PC-3 (cell line): ENCODE data around the gene HDGFL3.
"Not testable (repeated sequence)": the region's sequence is repeated elsewhere in the genome, so short reads cannot be mapped to it uniquely, and the experiment has no call there.

ENCODE experiments used
- EZH2 ChIP-seq: fragments of 300-600 bp; sonication (generic); IDR thresholded peaks from one replicate; pipeline ENCODE4 v1.6.1; 2017; ENCODE audit warnings: antibody characterized with exemption, mild to moderate bottlenecking, low read length; ENCODE audit not compliant: unreplicated experiment
- TF ChIP-seq, protein P1 (sequence below): fragments of 300-600 bp; sonication (generic); conservative IDR thresholded peaks from 2 replicates; pipeline ENCODE4 v1.5.1; 2017; ENCODE audit warnings: antibody characterized with exemption, low read depth, mild to moderate bottlenecking, low read length

- TF ChIP-seq, protein P1, sequence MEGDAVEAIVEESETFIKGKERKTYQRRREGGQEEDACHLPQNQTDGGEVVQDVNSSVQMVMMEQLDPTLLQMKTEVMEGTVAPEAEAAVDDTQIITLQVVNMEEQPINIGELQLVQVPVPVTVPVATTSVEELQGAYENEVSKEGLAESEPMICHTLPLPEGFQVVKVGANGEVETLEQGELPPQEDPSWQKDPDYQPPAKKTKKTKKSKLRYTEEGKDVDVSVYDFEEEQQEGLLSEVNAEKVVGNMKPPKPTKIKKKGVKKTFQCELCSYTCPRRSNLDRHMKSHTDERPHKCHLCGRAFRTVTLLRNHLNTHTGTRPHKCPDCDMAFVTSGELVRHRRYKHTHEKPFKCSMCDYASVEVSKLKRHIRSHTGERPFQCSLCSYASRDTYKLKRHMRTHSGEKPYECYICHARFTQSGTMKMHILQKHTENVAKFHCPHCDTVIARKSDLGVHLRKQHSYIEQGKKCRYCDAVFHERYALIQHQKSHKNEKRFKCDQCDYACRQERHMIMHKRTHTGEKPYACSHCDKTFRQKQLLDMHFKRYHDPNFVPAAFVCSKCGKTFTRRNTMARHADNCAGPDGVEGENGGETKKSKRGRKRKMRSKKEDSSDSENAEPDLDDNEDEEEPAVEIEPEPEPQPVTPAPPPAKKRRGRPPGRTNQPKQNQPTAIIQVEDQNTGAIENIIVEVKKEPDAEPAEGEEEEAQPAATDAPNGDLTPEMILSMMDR, result not testable (repeated sequence)
- TF ChIP-seq EZH2, result not testable (repeated sequence)
Observed at GRCh38 chr15:83085864-83086552, 121.6 kb downstream of the HDGFL3 start.
